HCT116 (cell line): ENCODE measurements around the gene TCERG1L. TPM values are rescaled to one million over a fixed set of nuclear protein-coding genes. Genes with fewer than 3 reads are reported as not detected.

Experiments used
- ATAC-seq: fragments of 200-7000 bp; cut with Tn5 transposase; 2 replicates; pipeline ENCODE4 v1.9.1; 2020; ENCODE audit warnings: mild to moderate bottlenecking, moderate library complexity
- BruUV-seq: library from RNA; stranded (reverse); fragments of 400-500 nt; replicated peaks from 2 replicates; lab custom pipeline; 2021; lab: Mats Ljungman, UMichigan
- CTCF ChIA-PET: fragments of 300-600 bp; sonication (Branson Sonifier 250); formaldehyde crosslinking; loops from one replicate; lab custom pipeline; 2021; ENCODE audit warnings: antibody characterized with exemption; lab: Charles Lee
- POLR2A ChIA-PET: fragments of 300-600, 350-600 bp; sonication (Branson Sonifier 250); formaldehyde crosslinking; loops from one replicate; lab custom pipeline; 2021; ENCODE audit warnings: antibody characterized with exemption; lab: Charles Lee
- RAD21 ChIA-PET, 2 experiments: fragments of 300-600 bp; sonication (Branson Sonifier 250); formaldehyde crosslinking; loops; one replicate each; lab custom pipeline; 2023; ENCODE audit warnings: low total read pairs in 2 of 2; ENCODE audit not compliant: uncharacterized antibody in 2 of 2, unreplicated experiment in 2 of 2, low non-redundant PET in 1 of 2; lab: Charles Lee
- DNase-seq: peaks from one replicate; pipeline ENCODE4 v3.0.0-alpha.2; 2010; ENCODE audit warnings: low read depth, low spot score
- H2AFZ ChIP-seq: fragments of 200-600 bp; shearing (Covaris generic), sonication (generic); 2 replicates; pipeline ENCODE4 v1.6.1; 2017; ENCODE audit warnings: low read depth, mixed run types, mixed read lengths, antibody characterized with exemption, low read length; ENCODE audit not compliant: poor library complexity, severe bottlenecking
- H3K27ac ChIP-seq: 2 replicates; pipeline ENCODE4 v1.5.1; 2012; ENCODE audit warnings: low read depth, low read length
- H3K27me3 ChIP-seq: fragments of 200-600 bp; sonication (generic); 2 replicates; pipeline ENCODE4 v1.6.1; 2016; ENCODE audit warnings: mixed run types, low read length, mixed read lengths; ENCODE audit not compliant: insufficient read depth
- H3K36me3 ChIP-seq, 2 experiments: fragments of 200-500 bp in 1 of 2; fragments of 200-600 bp in 1 of 2; sonication (Bioruptor generic) in 1 of 2; sonication (generic) in 1 of 2; 2 replicates each; pipeline versions ENCODE4 v1.5.1 to v1.6.1; 2014 to 2016; ENCODE audit warnings: low read length in 2 of 2, inconsistent platforms in 1 of 2, mixed read lengths in 1 of 2, mixed run types in 1 of 2; ENCODE audit not compliant: insufficient read depth in 2 of 2, control insufficient read depth in 1 of 2
- H3K4me1 ChIP-seq, 2 experiments: fragments of 200-600 bp in 1 of 2; sonication (generic) in 1 of 2; 2 replicates each; pipeline versions ENCODE4 v1.5.1 to v1.6.1; 2012 to 2017; ENCODE audit warnings: low read length in 2 of 2, inconsistent platforms in 1 of 2, mild to moderate bottlenecking in 1 of 2, mixed read lengths in 1 of 2, mixed run types in 1 of 2, moderate library complexity in 1 of 2; ENCODE audit not compliant: insufficient read depth in 2 of 2, control insufficient read depth in 1 of 2
- H3K4me2 ChIP-seq: fragments of 200-600 bp; sonication (generic); 2 replicates; pipeline ENCODE4 v1.6.1; 2017; ENCODE audit warnings: mixed run types, low read length, mixed read lengths
- H3K4me3 ChIP-seq, 2 experiments: fragments of 200-600 bp in 1 of 2; sonication (generic) in 1 of 2; replicated peaks in 1 of 2; 2 replicates each; pipeline ENCODE4 v1.5.1; 2011 to 2016; ENCODE audit warnings: low read length in 2 of 2, control low read depth in 1 of 2, low read depth in 1 of 2, mild to moderate bottlenecking in 1 of 2, mixed read lengths in 1 of 2, mixed run types in 1 of 2
- H3K79me2 ChIP-seq: fragments of 200-600 bp; sonication (generic); 2 replicates; pipeline ENCODE4 v1.6.1; 2017; ENCODE audit warnings: mild to moderate bottlenecking, mixed run types, low read length, moderate library complexity, mixed read lengths; ENCODE audit not compliant: insufficient read depth
- H3K9ac ChIP-seq: fragments of 200-600 bp; sonication (generic); 2 replicates; pipeline ENCODE4 v1.6.1; 2016; ENCODE audit warnings: low read length, mixed read lengths
- H3K9me2 ChIP-seq: fragments of 200-600 bp; sonication (generic), shearing (Covaris generic); 2 replicates; pipeline ENCODE4 v1.6.1; 2017; ENCODE audit warnings: mixed run types, mild to moderate bottlenecking, moderate library complexity; ENCODE audit not compliant: insufficient read depth
- H3K9me3 ChIP-seq, 2 experiments: fragments of 200-500 bp in 1 of 2; fragments of 200-600 bp in 1 of 2; sonication (Bioruptor generic) in 1 of 2; sonication (generic) in 1 of 2; 2 replicates each; pipeline ENCODE4 v1.6.1; 2014 to 2017; ENCODE audit warnings: low read length in 2 of 2, mixed read lengths in 2 of 2, inconsistent platforms in 1 of 2, low read depth in 1 of 2, mild to moderate bottlenecking in 1 of 2, mixed run types in 1 of 2, moderate library complexity in 1 of 2; ENCODE audit not compliant: control insufficient read depth in 1 of 2, insufficient read depth in 1 of 2
- H4K20me1 ChIP-seq: fragments of 200-600 bp; sonication (generic), shearing (Covaris generic); 2 replicates; pipeline ENCODE4 v1.6.1; 2017; ENCODE audit warnings: mixed run types, mild to moderate bottlenecking, moderate library complexity; ENCODE audit not compliant: insufficient read depth
- CBX3 ChIP-seq: IDR thresholded peaks from 2 replicates; pipeline ENCODE4 v1.6.1; 2012; ENCODE audit warnings: low read depth
- EZH2 ChIP-seq: fragments of 200-600 bp; sonication (generic); IDR thresholded peaks from 2 replicates; pipeline ENCODE4 v1.6.1; 2017; ENCODE audit warnings: antibody characterized with exemption, mixed run types
- EZH2phosphoT487 ChIP-seq: fragments of 200-600 bp; IDR thresholded peaks from 2 replicates; pipeline ENCODE4 v1.6.1; 2018; ENCODE audit warnings: antibody characterized with exemption, borderline replicate concordance
- FOSL1 ChIP-seq: IDR thresholded peaks from 2 replicates; pipeline ENCODE4 v1.6.1; 2012; ENCODE audit warnings: low read depth
- JUND ChIP-seq: IDR thresholded peaks from 2 replicates; pipeline ENCODE4 v1.6.1; 2012
- POLR2AphosphoS5 ChIP-seq: IDR thresholded peaks from 2 replicates; pipeline ENCODE4 v1.6.1; 2011; ENCODE audit warnings: mild to moderate bottlenecking, low read depth, low read length, moderate library complexity
- RAD21 ChIP-seq: IDR thresholded peaks from 2 replicates; pipeline ENCODE4 v1.6.1; 2012; ENCODE audit warnings: low read depth, mild to moderate bottlenecking
- TCF7L2 ChIP-seq: IDR thresholded peaks from 2 replicates; pipeline ENCODE4 v1.7.0; 2011; ENCODE audit warnings: borderline replicate concordance, inconsistent platforms; ENCODE audit not compliant: insufficient read depth, insufficient read length; ENCODE audit errors: extremely low read depth
- YY1 ChIP-seq: IDR thresholded peaks from 2 replicates; pipeline ENCODE4 v1.6.1; 2011; ENCODE audit warnings: low read length, low read depth, moderate library complexity, mild to moderate bottlenecking; ENCODE audit not compliant: insufficient replicate concordance; ENCODE audit errors: extremely low read depth
- ZFX ChIP-seq: fragments of 450-650 bp; IDR thresholded peaks from 2 replicates; pipeline ENCODE4 v1.6.1; 2017
- intact Hi-C: fragments of 100-400 bp; cut with micrococcal nuclease; formaldehyde crosslinking; loops from 2 replicates; pipeline ENCODE4 v1.10.0; 2022
- total RNA-seq: library from RNA; stranded (reverse); gene quantifications from one replicate; pipeline ENCODE4 v1.2.1, GENCODE V29; 2021; ENCODE audit not compliant: unreplicated experiment
- TF ChIP-seq, protein P1 (sequence below): IDR thresholded peaks from 2 replicates; pipeline ENCODE4 v1.6.1; 2012; ENCODE audit warnings: low read depth
- TF ChIP-seq, protein P2 (sequence below): IDR thresholded peaks from 2 replicates; pipeline ENCODE4 v1.6.1; 2011; ENCODE audit warnings: mild to moderate bottlenecking, low read length, moderate library complexity; ENCODE audit not compliant: insufficient replicate concordance; ENCODE audit errors: extremely low read depth
- TF ChIP-seq, protein P3 (sequence below), 3 experiments: fragments of 200-600 bp in 1 of 3; sonication (generic) in 1 of 3; IDR thresholded peaks in 2 of 3; conservative IDR thresholded peaks in 1 of 3; 2 replicates each; pipeline ENCODE4 v1.5.1; 2012 to 2017; ENCODE audit warnings: low read depth in 2 of 3, low read length in 2 of 3, antibody characterized with exemption in 1 of 3, borderline replicate concordance in 1 of 3, control low read depth in 1 of 3, mild to moderate bottlenecking in 1 of 3, mixed read lengths in 1 of 3, mixed run types in 1 of 3, moderate library complexity in 1 of 3; ENCODE audit not compliant: insufficient read depth in 1 of 3
- TF ChIP-seq, protein P4 (sequence below): IDR thresholded peaks from 2 replicates; pipeline ENCODE4 v1.6.1; 2012

The TCERG1L gene
- total RNA-seq, 1 experiment from 2014 or later: not detected

DNA sequence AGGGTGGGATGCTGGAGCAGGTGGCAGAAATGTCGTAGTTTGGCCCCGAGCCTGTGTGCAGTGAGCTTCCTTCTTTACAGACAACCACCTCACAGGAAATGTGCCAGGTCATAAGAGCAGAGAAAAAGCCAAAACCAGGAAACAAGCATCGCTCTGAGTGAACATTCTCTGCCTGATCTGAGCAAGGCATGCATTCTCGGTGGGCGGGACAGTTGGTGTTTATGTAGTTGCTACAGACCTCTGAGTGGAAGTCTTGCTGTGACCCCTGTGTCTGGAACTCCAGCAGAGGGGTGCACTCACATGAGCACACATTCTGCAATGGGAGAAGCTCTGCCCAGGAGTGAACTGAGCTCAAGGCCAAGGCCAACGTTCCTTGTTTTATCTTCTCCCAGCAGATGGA, 230.1 kb downstream of the TCERG1L start (continued):
- TF ChIP-seq, protein P1, sequence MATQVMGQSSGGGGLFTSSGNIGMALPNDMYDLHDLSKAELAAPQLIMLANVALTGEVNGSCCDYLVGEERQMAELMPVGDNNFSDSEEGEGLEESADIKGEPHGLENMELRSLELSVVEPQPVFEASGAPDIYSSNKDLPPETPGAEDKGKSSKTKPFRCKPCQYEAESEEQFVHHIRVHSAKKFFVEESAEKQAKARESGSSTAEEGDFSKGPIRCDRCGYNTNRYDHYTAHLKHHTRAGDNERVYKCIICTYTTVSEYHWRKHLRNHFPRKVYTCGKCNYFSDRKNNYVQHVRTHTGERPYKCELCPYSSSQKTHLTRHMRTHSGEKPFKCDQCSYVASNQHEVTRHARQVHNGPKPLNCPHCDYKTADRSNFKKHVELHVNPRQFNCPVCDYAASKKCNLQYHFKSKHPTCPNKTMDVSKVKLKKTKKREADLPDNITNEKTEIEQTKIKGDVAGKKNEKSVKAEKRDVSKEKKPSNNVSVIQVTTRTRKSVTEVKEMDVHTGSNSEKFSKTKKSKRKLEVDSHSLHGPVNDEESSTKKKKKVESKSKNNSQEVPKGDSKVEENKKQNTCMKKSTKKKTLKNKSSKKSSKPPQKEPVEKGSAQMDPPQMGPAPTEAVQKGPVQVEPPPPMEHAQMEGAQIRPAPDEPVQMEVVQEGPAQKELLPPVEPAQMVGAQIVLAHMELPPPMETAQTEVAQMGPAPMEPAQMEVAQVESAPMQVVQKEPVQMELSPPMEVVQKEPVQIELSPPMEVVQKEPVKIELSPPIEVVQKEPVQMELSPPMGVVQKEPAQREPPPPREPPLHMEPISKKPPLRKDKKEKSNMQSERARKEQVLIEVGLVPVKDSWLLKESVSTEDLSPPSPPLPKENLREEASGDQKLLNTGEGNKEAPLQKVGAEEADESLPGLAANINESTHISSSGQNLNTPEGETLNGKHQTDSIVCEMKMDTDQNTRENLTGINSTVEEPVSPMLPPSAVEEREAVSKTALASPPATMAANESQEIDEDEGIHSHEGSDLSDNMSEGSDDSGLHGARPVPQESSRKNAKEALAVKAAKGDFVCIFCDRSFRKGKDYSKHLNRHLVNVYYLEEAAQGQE: no peak
- TF ChIP-seq CBX3 (no peak), YY1 (no peak), FOSL1 (no peak), RAD21 (no peak)

DNA sequence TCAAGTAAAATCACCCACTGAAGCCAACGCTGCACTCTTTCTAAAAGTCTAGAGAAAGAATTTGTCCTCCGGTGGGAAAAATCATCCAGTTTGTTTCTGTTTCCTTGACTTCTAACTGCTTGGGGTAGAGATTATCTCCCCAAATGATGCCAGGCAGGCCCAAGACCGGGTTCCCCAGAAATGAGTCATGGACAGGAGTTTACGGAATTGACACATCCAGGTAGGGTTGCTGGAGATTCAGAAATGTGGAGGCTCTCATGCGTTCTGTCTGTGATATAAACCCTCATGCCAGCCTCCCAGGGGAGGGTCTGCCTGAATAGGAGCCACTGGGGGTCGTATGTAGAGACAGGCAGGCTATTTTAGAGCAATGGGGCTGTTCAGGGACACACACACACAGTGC, 230.9 kb downstream of the TCERG1L start:
- Histone ChIP-seq H3K9ac (no peak overlapping the region), H3K9me2 (no peaks in the 10 kb centered on the region), H3K9me3 (no peaks in the 10 kb centered on the region), H2AFZ (no peak overlapping the region), H3K4me2 (no peak overlapping the region), H3K79me2 (no peaks in the 10 kb centered on the region), H3K27ac (no peak overlapping the region), H3K4me1 (no peaks in the 10 kb centered on the region), H3K27me3 (no peaks in the 10 kb centered on the region), H4K20me1 (no peaks in the 10 kb centered on the region), H3K36me3 (no peaks in the 10 kb centered on the region), H3K4me3 (no peak overlapping the region)
- POLR2A ChIA-PET: no interaction called here
- intact Hi-C loops: no loop called here
- no peak for ATAC-seq
- no peak for DNase-seq
- CTCF ChIA-PET: no interaction called here
- RAD21 ChIA-PET: no interaction called here
- BruUV-seq: no TSS peak
- TF ChIP-seq ZFX: no peak
- TF ChIP-seq, protein P2, sequence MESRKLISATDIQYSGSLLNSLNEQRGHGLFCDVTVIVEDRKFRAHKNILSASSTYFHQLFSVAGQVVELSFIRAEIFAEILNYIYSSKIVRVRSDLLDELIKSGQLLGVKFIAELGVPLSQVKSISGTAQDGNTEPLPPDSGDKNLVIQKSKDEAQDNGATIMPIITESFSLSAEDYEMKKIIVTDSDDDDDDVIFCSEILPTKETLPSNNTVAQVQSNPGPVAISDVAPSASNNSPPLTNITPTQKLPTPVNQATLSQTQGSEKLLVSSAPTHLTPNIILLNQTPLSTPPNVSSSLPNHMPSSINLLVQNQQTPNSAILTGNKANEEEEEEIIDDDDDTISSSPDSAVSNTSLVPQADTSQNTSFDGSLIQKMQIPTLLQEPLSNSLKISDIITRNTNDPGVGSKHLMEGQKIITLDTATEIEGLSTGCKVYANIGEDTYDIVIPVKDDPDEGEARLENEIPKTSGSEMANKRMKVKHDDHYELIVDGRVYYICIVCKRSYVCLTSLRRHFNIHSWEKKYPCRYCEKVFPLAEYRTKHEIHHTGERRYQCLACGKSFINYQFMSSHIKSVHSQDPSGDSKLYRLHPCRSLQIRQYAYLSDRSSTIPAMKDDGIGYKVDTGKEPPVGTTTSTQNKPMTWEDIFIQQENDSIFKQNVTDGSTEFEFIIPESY: no peak
- TF ChIP-seq EZH2phosphoT487: no peak
- no peak for TF ChIP-seq YY1
- TF ChIP-seq, protein P3, sequence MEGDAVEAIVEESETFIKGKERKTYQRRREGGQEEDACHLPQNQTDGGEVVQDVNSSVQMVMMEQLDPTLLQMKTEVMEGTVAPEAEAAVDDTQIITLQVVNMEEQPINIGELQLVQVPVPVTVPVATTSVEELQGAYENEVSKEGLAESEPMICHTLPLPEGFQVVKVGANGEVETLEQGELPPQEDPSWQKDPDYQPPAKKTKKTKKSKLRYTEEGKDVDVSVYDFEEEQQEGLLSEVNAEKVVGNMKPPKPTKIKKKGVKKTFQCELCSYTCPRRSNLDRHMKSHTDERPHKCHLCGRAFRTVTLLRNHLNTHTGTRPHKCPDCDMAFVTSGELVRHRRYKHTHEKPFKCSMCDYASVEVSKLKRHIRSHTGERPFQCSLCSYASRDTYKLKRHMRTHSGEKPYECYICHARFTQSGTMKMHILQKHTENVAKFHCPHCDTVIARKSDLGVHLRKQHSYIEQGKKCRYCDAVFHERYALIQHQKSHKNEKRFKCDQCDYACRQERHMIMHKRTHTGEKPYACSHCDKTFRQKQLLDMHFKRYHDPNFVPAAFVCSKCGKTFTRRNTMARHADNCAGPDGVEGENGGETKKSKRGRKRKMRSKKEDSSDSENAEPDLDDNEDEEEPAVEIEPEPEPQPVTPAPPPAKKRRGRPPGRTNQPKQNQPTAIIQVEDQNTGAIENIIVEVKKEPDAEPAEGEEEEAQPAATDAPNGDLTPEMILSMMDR (IDR thresholded peaks at IDR 0.05 in 2 of 3, conservative IDR thresholded peaks at IDR 0.05 in 1 of 3; ENCODE audit: borderline replicate concordance in 1 of 3, insufficient read depth in 1 of 3, low read depth in 2 of 3, low read length in 2 of 3): no peak
- no peak for TF ChIP-seq POLR2AphosphoS5
- TF ChIP-seq TCF7L2: no peak
- TF ChIP-seq, protein P4, sequence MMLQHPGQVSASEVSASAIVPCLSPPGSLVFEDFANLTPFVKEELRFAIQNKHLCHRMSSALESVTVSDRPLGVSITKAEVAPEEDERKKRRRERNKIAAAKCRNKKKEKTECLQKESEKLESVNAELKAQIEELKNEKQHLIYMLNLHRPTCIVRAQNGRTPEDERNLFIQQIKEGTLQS: no peak
- no peak for TF ChIP-seq EZH2
- TF ChIP-seq JUND: no peak
